Measurements from ENCODE around the gene ZNF579. TPM values are rescaled to one million over a fixed set of nuclear protein-coding genes. Genes with fewer than 3 reads are reported as not detected.

The ZNF579 gene
- total and polyA plus RNA-seq, 2 of the 13 experiments (the other 11 are each of a cell fraction or from before 2014, with no cell fraction given) = 2.1 to 2.9 TPM

GRCh38 chr19:55549500-55550320 is 30.9 kb downstream of the ZNF579 start (continued):
- TF ChIP-seq AKNA (CRISPR knock-in tag; IDR thresholded peaks at IDR 0.05; ENCODE audit: borderline replicate concordance) = no peak
- peak; percentile 75; the same call in 1 of the 2 replicates for TF ChIP-seq HNRNPL (IDR thresholded peaks at IDR 0.05; ENCODE audit: low read depth, low read length)
- TF ChIP-seq ELF1 (CRISPR knock-in tag; IDR thresholded peaks at IDR 0.05) = no peak
- TF ChIP-seq ZNF33A (CRISPR knock-in tag; IDR thresholded peaks at IDR 0.05; ENCODE audit: borderline replicate concordance) = no peak
- no peak for TF ChIP-seq ZHX2 (IDR thresholded peaks at IDR 0.05; ENCODE audit: low read depth)
- TF ChIP-seq ZHX2 (CRISPR knock-in tag; IDR thresholded peaks at IDR 0.05; ENCODE audit: borderline replicate concordance) = no peak
- no peak for TF ChIP-seq YEATS4 (CRISPR knock-in tag; IDR thresholded peaks at IDR 0.05; ENCODE audit: borderline replicate concordance)
- no peak for TF ChIP-seq DNMT3B (CRISPR knock-in tag; conservative IDR thresholded peaks at IDR 0.05)
- no peak for TF ChIP-seq ZKSCAN8 (CRISPR knock-in tag; IDR thresholded peaks at IDR 0.05; ENCODE audit: borderline replicate concordance)
- no peak for TF ChIP-seq ZNF777 (CRISPR knock-in tag; IDR thresholded peaks at IDR 0.05)
- TF ChIP-seq ZNF264 (CRISPR knock-in tag; IDR thresholded peaks at IDR 0.05) = no peak
- no peak for TF ChIP-seq ZNF580 (CRISPR knock-in tag; IDR thresholded peaks at IDR 0.05; ENCODE audit: borderline replicate concordance, low read depth)
- TF ChIP-seq SOX6 (IDR thresholded peaks at IDR 0.05) = no peak
- peak; percentile 14; the same call in 1 of the 2 replicates for TF ChIP-seq SOX6 (CRISPR knock-in tag; IDR thresholded peaks at IDR 0.05)
- peak; percentile 42; the same call in 1 of the 2 replicates for TF ChIP-seq MED1 (CRISPR knock-in tag; IDR thresholded peaks at IDR 0.05)
- no peak for TF ChIP-seq ZFYVE20 (CRISPR knock-in tag; IDR thresholded peaks at IDR 0.05; ENCODE audit: borderline replicate concordance, low read depth)
- TF ChIP-seq ZBTB3 (CRISPR knock-in tag; IDR thresholded peaks at IDR 0.05; ENCODE audit: borderline replicate concordance, low read depth) = no peak
- no peak for TF ChIP-seq KLF11 (CRISPR knock-in tag; IDR thresholded peaks at IDR 0.05)
